SK-N-SH treated with all-trans-retinoic acid at 6 μM for 48 hours (cell line): Measurements from ENCODE around the gene MLX.

Experiments
- ATAC-seq: fragments of 200-7000 bp; cut with Tn5 transposase; 3 replicates; pipeline ENCODE4 v1.9.1; 2020; ENCODE audit warnings: mild to moderate bottlenecking, moderate library complexity
- ARNTL ChIP-seq: fragments of 450-650 bp; formaldehyde crosslinking; IDR thresholded peaks from 2 replicates; pipeline ENCODE4 v1.5.0; 2020; ENCODE audit warnings: low read depth, mild to moderate bottlenecking, moderate library complexity, borderline replicate concordance
- BACH2 ChIP-seq: fragments of 250-450 bp; sonication (Bioruptor Pico); IDR thresholded peaks from 2 replicates; pipeline ENCODE4 v1.9.0; 2021; ENCODE audit warnings: mild to moderate bottlenecking, borderline replicate concordance
- CSDC2 ChIP-seq: fragments of 250-450 bp; sonication (Bioruptor Pico); IDR thresholded peaks from 2 replicates; pipeline ENCODE4 v1.5.0; 2020; ENCODE audit warnings: mild to moderate bottlenecking, moderate library complexity
- ESRRG ChIP-seq: fragments of 250-450 bp; sonication (Bioruptor Pico); IDR thresholded peaks from 2 replicates; pipeline ENCODE4 v1.6.1; 2021; ENCODE audit warnings: mild to moderate bottlenecking
- GLIS3 ChIP-seq: fragments of 250-450 bp; sonication (Bioruptor Pico); IDR thresholded peaks from 2 replicates; pipeline ENCODE4 v1.5.0; 2020; ENCODE audit warnings: mild to moderate bottlenecking, moderate library complexity
- ISL1 ChIP-seq: fragments of 250-450 bp; sonication (Bioruptor Pico); IDR thresholded peaks from 2 replicates; pipeline ENCODE4 v2.1.2; 2022; ENCODE audit warnings: mild to moderate bottlenecking, moderate library complexity
- OSR1 ChIP-seq: fragments of 250-450 bp; sonication (Bioruptor Pico); IDR thresholded peaks from 2 replicates; pipeline ENCODE4 v1.8.0; 2022; ENCODE audit warnings: moderate library complexity, mild to moderate bottlenecking, inconsistent platforms
- PATZ1 ChIP-seq: fragments of 250-450 bp; sonication (Bioruptor Pico); IDR thresholded peaks from 2 replicates; pipeline ENCODE4 v1.8.0; 2020; ENCODE audit warnings: mild to moderate bottlenecking, moderate library complexity, borderline replicate concordance
- PPARA ChIP-seq: fragments of 250-450 bp; sonication (Bioruptor Pico); IDR thresholded peaks from 2 replicates; pipeline ENCODE4 v1.5.0; 2020; ENCODE audit warnings: mild to moderate bottlenecking, borderline replicate concordance
- RARB ChIP-seq: fragments of 250-450 bp; sonication (Bioruptor Pico); IDR thresholded peaks from 2 replicates; pipeline ENCODE4 v1.8.0; 2021; ENCODE audit warnings: mild to moderate bottlenecking, moderate library complexity
- SNAI2 ChIP-seq: fragments of 250-450 bp; sonication (Bioruptor Pico); IDR thresholded peaks from 2 replicates; pipeline ENCODE4 v1.5.0; 2020; ENCODE audit warnings: mild to moderate bottlenecking, moderate library complexity
- TCF4 ChIP-seq: fragments of 250-450 bp; sonication (Bioruptor Pico); IDR thresholded peaks from 2 replicates; pipeline ENCODE4 v1.8.0; 2021; ENCODE audit warnings: mild to moderate bottlenecking, moderate library complexity, borderline replicate concordance
- TOX ChIP-seq: fragments of 250-450 bp; sonication (Bioruptor Pico); IDR thresholded peaks from 2 replicates; pipeline ENCODE4 v1.8.0; 2021; ENCODE audit warnings: mild to moderate bottlenecking, moderate library complexity, borderline replicate concordance
- TSHZ2 ChIP-seq: fragments of 250-450 bp; sonication (Bioruptor Pico); IDR thresholded peaks from 2 replicates; pipeline ENCODE4 v1.5.0; 2020; ENCODE audit warnings: mild to moderate bottlenecking, moderate library complexity
- ZC3H10 ChIP-seq: fragments of 250-450 bp; sonication (Bioruptor Pico); IDR thresholded peaks from 2 replicates; pipeline ENCODE4 v1.5.1; 2021; ENCODE audit warnings: mild to moderate bottlenecking, moderate library complexity
- ZFP3 ChIP-seq: fragments of 250-450 bp; sonication (Bioruptor Pico); IDR thresholded peaks from 2 replicates; pipeline ENCODE4 v1.5.0; 2020; ENCODE audit warnings: mild to moderate bottlenecking, moderate library complexity
- ZFP30 ChIP-seq: fragments of 450-650 bp; formaldehyde crosslinking; IDR thresholded peaks from 2 replicates; pipeline ENCODE4 v1.5.0; 2022; ENCODE audit warnings: mild to moderate bottlenecking, moderate library complexity
- ZNF565 ChIP-seq: fragments of 450-650 bp; formaldehyde crosslinking; conservative IDR thresholded peaks from 2 replicates; pipeline ENCODE4 v1.5.0; 2020; ENCODE audit warnings: low read depth, mild to moderate bottlenecking, moderate library complexity
- ZNF70 ChIP-seq: fragments of 450-650 bp; formaldehyde crosslinking; IDR thresholded peaks from 2 replicates; pipeline ENCODE4 v1.5.0; 2020; ENCODE audit warnings: mild to moderate bottlenecking, moderate library complexity
- TF ChIP-seq, protein P1 (sequence below): fragments of 250-450 bp; sonication (Bioruptor Pico); IDR thresholded peaks from 2 replicates; pipeline ENCODE4 v1.5.1; 2021; ENCODE audit warnings: mild to moderate bottlenecking, moderate library complexity
- TF ChIP-seq, protein P2 (sequence below): fragments of 250-450 bp; sonication (Bioruptor Pico); IDR thresholded peaks from 2 replicates; pipeline ENCODE4 v1.8.0; 2021; ENCODE audit warnings: low read depth, mild to moderate bottlenecking, moderate library complexity, borderline replicate concordance

MLX gene

DNA sequence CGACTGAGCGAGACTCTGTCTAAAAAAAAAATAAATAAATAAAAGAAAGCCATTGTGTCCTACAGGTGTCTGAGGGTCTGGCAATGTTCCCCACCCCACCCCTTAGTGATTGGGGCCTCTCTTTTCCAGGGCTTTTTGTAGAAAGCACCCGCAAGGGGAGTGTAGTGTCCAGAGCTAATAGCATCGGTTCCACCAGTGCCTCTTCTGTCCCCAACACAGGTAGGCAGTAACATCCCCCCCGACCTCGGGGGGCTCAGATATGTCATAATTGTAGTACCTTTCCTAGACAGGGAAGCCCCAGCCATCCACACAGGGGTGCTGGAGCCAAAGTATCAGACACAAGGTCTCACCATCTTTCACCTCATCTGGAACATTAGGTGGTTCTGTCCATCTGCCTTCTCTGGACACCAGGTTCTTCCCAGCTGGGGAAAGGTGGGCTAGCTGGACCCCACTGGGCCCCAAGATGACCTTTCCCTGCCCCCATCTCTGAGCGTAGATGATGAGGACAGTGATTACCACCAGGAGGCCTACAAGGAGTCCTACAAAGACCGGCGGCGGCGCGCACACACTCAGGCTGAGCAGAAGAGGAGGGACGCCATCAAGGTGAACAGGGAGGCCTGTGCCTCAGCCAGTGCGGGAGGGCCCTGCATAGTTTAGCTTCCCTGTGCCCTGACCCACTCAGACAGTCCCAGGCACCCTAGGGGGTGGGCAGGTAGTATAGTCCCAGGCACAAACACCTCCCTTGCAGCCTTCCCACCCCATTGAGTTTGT is 1.6 kb downstream of the MLX start:
- no peak for ATAC-seq
- TF ChIP-seq, protein P1, sequence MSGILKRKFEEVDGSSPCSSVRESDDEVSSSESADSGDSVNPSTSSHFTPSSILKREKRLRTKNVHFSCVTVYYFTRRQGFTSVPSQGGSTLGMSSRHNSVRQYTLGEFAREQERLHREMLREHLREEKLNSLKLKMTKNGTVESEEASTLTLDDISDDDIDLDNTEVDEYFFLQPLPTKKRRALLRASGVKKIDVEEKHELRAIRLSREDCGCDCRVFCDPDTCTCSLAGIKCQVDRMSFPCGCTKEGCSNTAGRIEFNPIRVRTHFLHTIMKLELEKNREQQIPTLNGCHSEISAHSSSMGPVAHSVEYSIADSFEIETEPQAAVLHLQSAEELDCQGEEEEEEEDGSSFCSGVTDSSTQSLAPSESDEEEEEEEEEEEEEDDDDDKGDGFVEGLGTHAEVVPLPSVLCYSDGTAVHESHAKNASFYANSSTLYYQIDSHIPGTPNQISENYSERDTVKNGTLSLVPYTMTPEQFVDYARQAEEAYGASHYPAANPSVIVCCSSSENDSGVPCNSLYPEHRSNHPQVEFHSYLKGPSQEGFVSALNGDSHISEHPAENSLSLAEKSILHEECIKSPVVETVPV, result no peak
- TF ChIP-seq OSR1, result no peak
- TF ChIP-seq CSDC2, result no peak
- no peak for TF ChIP-seq SNAI2 (CRISPR knock-in tag)
- no peak for TF ChIP-seq TCF4 (CRISPR knock-in tag)
- TF ChIP-seq ZC3H10 (CRISPR knock-in tag), result no peak
- TF ChIP-seq RARB, result no peak
- no peak for TF ChIP-seq ZNF565 (CRISPR knock-in tag)
- TF ChIP-seq TOX (CRISPR knock-in tag), result no peak
- no peak for TF ChIP-seq ZNF70 (CRISPR knock-in tag)
- no peak for TF ChIP-seq BACH2 (CRISPR knock-in tag)
- no peak for TF ChIP-seq ARNTL (CRISPR knock-in tag)
- no peak for TF ChIP-seq PPARA (CRISPR knock-in tag)
- TF ChIP-seq ZFP3, result no peak
- no peak for TF ChIP-seq GLIS3
- TF ChIP-seq ISL1 (CRISPR knock-in tag), result no peak
- TF ChIP-seq ZFP30 (CRISPR knock-in tag), result no peak
- no peak for TF ChIP-seq TSHZ2 (CRISPR knock-in tag)

DNA sequence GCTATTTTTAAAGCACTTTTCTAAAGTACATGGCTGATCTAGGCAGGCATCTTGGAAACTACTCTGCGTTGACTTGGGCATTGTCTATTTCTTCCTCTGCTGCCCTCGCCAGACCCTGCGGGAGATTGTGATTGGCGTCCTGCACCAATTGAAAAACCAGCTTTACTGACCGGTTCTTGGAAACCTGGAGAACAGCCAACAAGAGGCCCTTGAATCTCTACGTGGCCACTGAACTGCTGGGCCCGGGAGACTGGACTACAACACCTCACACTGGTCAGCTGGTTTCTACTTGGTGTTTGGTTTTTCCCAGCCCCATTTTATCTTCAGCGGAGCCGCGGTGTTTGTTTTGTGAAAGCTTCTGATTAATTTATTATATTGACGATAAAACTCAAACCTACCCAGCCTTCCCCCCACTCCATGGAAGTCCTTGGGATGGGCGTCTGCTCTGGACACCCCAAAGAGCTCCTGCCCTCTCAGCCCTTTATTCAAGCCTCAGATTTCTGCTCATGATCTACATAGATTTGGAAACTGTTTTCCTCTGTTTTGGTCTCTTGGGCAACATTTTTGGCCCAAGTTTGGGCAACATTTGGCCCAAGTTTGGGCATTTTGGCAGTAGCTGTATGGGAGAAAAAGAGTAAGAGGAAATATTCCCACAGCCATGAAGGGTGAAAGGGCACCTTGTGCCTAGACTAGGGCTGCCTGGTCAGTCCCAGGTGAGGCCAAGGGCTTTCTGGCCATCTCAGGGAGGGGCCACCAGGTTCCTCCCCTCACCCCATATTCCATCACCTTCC is 4.7 kb downstream of the MLX start:
- no peak for TF ChIP-seq ISL1 (CRISPR knock-in tag)
- TF ChIP-seq TSHZ2 (CRISPR knock-in tag), result no peak
- no peak for TF ChIP-seq ZFP30 (CRISPR knock-in tag)
- TF ChIP-seq PPARA (CRISPR knock-in tag), result no peak
- no peak for TF ChIP-seq ZNF70 (CRISPR knock-in tag)
- TF ChIP-seq, protein P1, result no peak
- TF ChIP-seq BACH2 (CRISPR knock-in tag), result no peak
- no peak for TF ChIP-seq TCF4 (CRISPR knock-in tag)
- no peak for TF ChIP-seq TOX (CRISPR knock-in tag)
- TF ChIP-seq SNAI2 (CRISPR knock-in tag), result no peak
- TF ChIP-seq GLIS3, result no peak
- TF ChIP-seq, protein P2, sequence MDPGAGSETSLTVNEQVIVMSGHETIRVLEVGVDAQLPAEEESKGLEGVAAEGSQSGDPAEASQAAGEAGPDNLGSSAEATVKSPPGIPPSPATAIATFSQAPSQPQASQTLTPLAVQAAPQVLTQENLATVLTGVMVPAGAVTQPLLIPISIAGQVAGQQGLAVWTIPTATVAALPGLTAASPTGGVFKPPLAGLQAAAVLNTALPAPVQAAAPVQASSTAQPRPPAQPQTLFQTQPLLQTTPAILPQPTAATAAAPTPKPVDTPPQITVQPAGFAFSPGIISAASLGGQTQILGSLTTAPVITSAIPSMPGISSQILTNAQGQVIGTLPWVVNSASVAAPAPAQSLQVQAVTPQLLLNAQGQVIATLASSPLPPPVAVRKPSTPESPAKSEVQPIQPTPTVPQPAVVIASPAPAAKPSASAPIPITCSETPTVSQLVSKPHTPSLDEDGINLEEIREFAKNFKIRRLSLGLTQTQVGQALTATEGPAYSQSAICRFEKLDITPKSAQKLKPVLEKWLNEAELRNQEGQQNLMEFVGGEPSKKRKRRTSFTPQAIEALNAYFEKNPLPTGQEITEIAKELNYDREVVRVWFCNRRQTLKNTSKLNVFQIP (CRISPR knock-in tag), result no peak
- TF ChIP-seq OSR1, result no peak
- TF ChIP-seq ZC3H10 (CRISPR knock-in tag), result no peak
- TF ChIP-seq ZFP3, result no peak
- no peak for TF ChIP-seq ZNF565 (CRISPR knock-in tag)
- no peak for TF ChIP-seq ESRRG (CRISPR knock-in tag)
- TF ChIP-seq PATZ1 (CRISPR knock-in tag), result no peak
- no peak for TF ChIP-seq CSDC2
- TF ChIP-seq RARB, result no peak
- no peak for ATAC-seq
